CD14-positive monocyte (primary cell): ENCODE data around the gene EXOSC2. TPM values are rescaled to one million over a fixed set of nuclear protein-coding genes. Genes with fewer than 3 reads are reported as not detected.

Experiments used
- DNase-seq, 3 donors: peaks; one replicate each; pipeline ENCODE4 v3.0.0-alpha.2; 2011 to 2022
- H2AFZ ChIP-seq: 2 replicates; pipeline ENCODE4 v1.6.0; 2012; ENCODE audit warnings: mild to moderate bottlenecking, low read depth, low read length, inconsistent platforms; ENCODE audit not compliant: insufficient read depth, poor library complexity, severe bottlenecking
- H3K27ac ChIP-seq, 2 donors: 1 replicate in 1 of 2; 2 replicates in 1 of 2; pipeline ENCODE4 v1.5.1; 2012 to 2013; ENCODE audit warnings: low read length in 2 of 2, control low read depth in 1 of 2, inconsistent platforms in 1 of 2, low read depth in 1 of 2, mild to moderate bottlenecking in 1 of 2
- H3K27me3 ChIP-seq, 2 donors: one replicate each; pipeline versions ENCODE4 v1.6.0 to v1.6.1; 2011 to 2013; ENCODE audit warnings: low read length in 2 of 2; ENCODE audit not compliant: control insufficient read depth in 2 of 2, insufficient read depth in 2 of 2
- H3K36me3 ChIP-seq, 2 donors: replicated peaks in 1 of 2; 1 replicate in 1 of 2; 2 replicates in 1 of 2; pipeline versions ENCODE4 v1.5.1 to v1.6.1; 2012 to 2013; ENCODE audit warnings: low read length in 2 of 2, control low read depth in 1 of 2, inconsistent platforms in 1 of 2, mild to moderate bottlenecking in 1 of 2; ENCODE audit not compliant: insufficient read depth in 2 of 2, control insufficient read depth in 1 of 2
- H3K4me1 ChIP-seq, 2 donors: 1 replicate in 1 of 2; 2 replicates in 1 of 2; pipeline versions ENCODE4 v1.5.1 to v1.6.1; 2012 to 2013; ENCODE audit warnings: low read length in 2 of 2, control low read depth in 1 of 2, inconsistent platforms in 1 of 2, mild to moderate bottlenecking in 1 of 2, moderate library complexity in 1 of 2; ENCODE audit not compliant: insufficient read depth in 2 of 2, control insufficient read depth in 1 of 2
- H3K4me2 ChIP-seq: replicated peaks from 2 replicates; pipeline ENCODE3; 2012; ENCODE audit warnings: low read length, moderate library complexity, mild to moderate bottlenecking; ENCODE audit not compliant: poor library complexity, severe bottlenecking; ENCODE audit errors: extremely low read depth
- H3K4me3 ChIP-seq, 3 experiments: fragments of 200-600 bp in 1 of 3; sonication (generic) in 1 of 3; replicated peaks in 1 of 3; 1 replicate in 2 of 3; 2 replicates in 1 of 3; pipeline ENCODE4 v1.5.1; 2011 to 2013; ENCODE audit warnings: low read length in 3 of 3, mild to moderate bottlenecking in 3 of 3, control low read depth in 2 of 3, low read depth in 2 of 3, inconsistent platforms in 1 of 3, moderate library complexity in 1 of 3
- H3K79me2 ChIP-seq: 2 replicates; pipeline ENCODE4 v1.6.0; 2012; ENCODE audit warnings: mild to moderate bottlenecking, control low read depth, inconsistent platforms, low read length, moderate library complexity; ENCODE audit not compliant: insufficient read depth
- H3K9ac ChIP-seq: 2 replicates; pipeline ENCODE4 v1.6.0; 2017; ENCODE audit warnings: low read length, mild to moderate bottlenecking; ENCODE audit not compliant: insufficient read depth, poor library complexity, severe bottlenecking
- H3K9me3 ChIP-seq, 2 donors: replicated peaks in 1 of 2; 1 replicate in 1 of 2; 2 replicates in 1 of 2; pipeline versions ENCODE4 v1.5.1 to v1.6.1; 2012 to 2013; ENCODE audit warnings: low read length in 2 of 2, control low read depth in 1 of 2; ENCODE audit not compliant: control insufficient read depth in 1 of 2, insufficient read depth in 1 of 2
- H4K20me1 ChIP-seq: 2 replicates; pipeline ENCODE4 v1.6.0; 2012; ENCODE audit warnings: mild to moderate bottlenecking, low read length, control low read depth, moderate library complexity; ENCODE audit not compliant: insufficient read depth
- H3K27ac Mint-ChIP-seq, 7 donors: one replicate each; pipeline ENCODE4 v1.8.0; 2020; ENCODE audit warnings: mild to moderate bottlenecking in 7 of 7, mixed read lengths in 7 of 7, moderate library complexity in 6 of 7, inconsistent platforms in 2 of 7
- H3K27me3 Mint-ChIP-seq, 3 donors: one replicate each; pipeline ENCODE4 v1.8.0; 2021 to 2022; ENCODE audit warnings: low read depth in 3 of 3, mild to moderate bottlenecking in 3 of 3, mixed read lengths in 3 of 3, moderate library complexity in 3 of 3, inconsistent platforms in 1 of 3
- H3K36me3 Mint-ChIP-seq, 2 donors: one replicate each; pipeline ENCODE4 v1.8.0; 2020; ENCODE audit warnings: mixed read lengths in 2 of 2, inconsistent platforms in 1 of 2, mild to moderate bottlenecking in 1 of 2
- H3K4me1 Mint-ChIP-seq: one replicate; pipeline ENCODE4 v1.8.0; 2020; ENCODE audit warnings: mild to moderate bottlenecking, mixed read lengths
- H3K4me3 Mint-ChIP-seq, 2 donors: one replicate each; pipeline ENCODE4 v1.8.0; 2020; ENCODE audit warnings: mild to moderate bottlenecking in 2 of 2, mixed read lengths in 2 of 2, moderate library complexity in 1 of 2
- H3K9me3 Mint-ChIP-seq, 7 donors: one replicate each; pipeline ENCODE4 v1.8.0; 2020 to 2022; ENCODE audit warnings: mixed read lengths in 7 of 7, mild to moderate bottlenecking in 6 of 7, moderate library complexity in 6 of 7, inconsistent platforms in 2 of 7
- CTCF ChIP-seq: fragments of 200-600 bp; IDR thresholded peaks from one replicate; pipeline ENCODE4 v1.8.0; 2022; ENCODE audit warnings: antibody characterized with exemption, mild to moderate bottlenecking
- WGBS: methylation state at CpG from one replicate; pipeline ENCODE4 v1.1.5; 2013; ENCODE audit warnings: missing lambda C conversion rate; ENCODE audit not compliant: insufficient coverage; 5-methylcytosine and 5-hydroxymethylcytosine counted together
- intact Hi-C, 2 donors: fragments of 100-400 bp; cut with micrococcal nuclease; formaldehyde crosslinking; loops; one replicate each; pipeline versions ENCODE4 v1.15.0 to v1.15.1; 2023
- polyA plus RNA-seq, 3 donors: library from polyadenylated mRNA; depleted of rRNA in 1 of 3; unstranded in 2 of 3; stranded (reverse) in 1 of 3; fragments of 300-500 nt in 2 of 3; fragments of >200 nt in 1 of 3; fragmentation: Illumina TruSeq in 2 of 3; gene quantifications; 1 replicate in 2 of 3; 2 replicates in 1 of 3; pipeline ENCODE4 v1.2.3, GENCODE V29; 2012 to 2021

EXOSC2 gene
- polyA plus RNA-seq, 3 donors = 10.2 to 15.8 (median 11.2) TPM

- Mint-ChIP-seq H3K27ac (no peak overlapping the region), H3K4me1 (peaks cover 6% of the 10 kb centered on the region), H3K36me3 (peaks cover 0 to 4% of the 10 kb centered on the region in 2 donors), H3K4me3 (no peak overlapping the region), H3K27me3 (peaks cover 44 to 62% (median 51%) of the 10 kb centered on the region in 3 donors), H3K9me3 (peaks cover 0 to 13% (median 0%) of the 10 kb centered on the region in 7 donors)
- H3K27ac ChIP-seq = no peak overlapping the region
- intact Hi-C loops = no loop called here
- no peak overlapping the region for H3K9ac ChIP-seq
- peaks cover 23 to 36% of the 10 kb centered on the region in 2 donors for H3K27me3 ChIP-seq
- no peaks in the 10 kb centered on the region for H3K79me2 ChIP-seq
- H3K4me2 ChIP-seq = no peak overlapping the region
- TF ChIP-seq CTCF = no peak
- peaks cover 0 to 7% of the 10 kb centered on the region in 2 donors for H3K9me3 ChIP-seq
- no peak for DNase-seq
- 86% methylated on average over 1 of the region's 4 CpGs for WGBS
- H2AFZ ChIP-seq = no peak overlapping the region
- H3K4me1 ChIP-seq = no peaks in the 10 kb centered on the region
- no peaks in the 10 kb centered on the region for H3K36me3 ChIP-seq
- H3K4me3 ChIP-seq = no peak overlapping the region
- no peaks in the 10 kb centered on the region for H4K20me1 ChIP-seq
Observed at GRCh38 chr9:130669965-130670364, 23.6 kb upstream of the EXOSC2 start.

- no peaks in the 10 kb centered on the region for H3K79me2 ChIP-seq
- no peak overlapping the region for H3K9ac ChIP-seq
- intact Hi-C loops = no loop called here
- H4K20me1 ChIP-seq = no peaks in the 10 kb centered on the region
- no peak overlapping the region for H3K27ac Mint-ChIP-seq
- H3K36me3 Mint-ChIP-seq = peaks cover 0 to 2% of the 10 kb centered on the region in 2 donors
- H3K27me3 ChIP-seq = peaks cover 18 to 32% of the 10 kb centered on the region in 2 donors
- peaks cover 3% of the 10 kb centered on the region for H3K4me1 Mint-ChIP-seq
- H3K4me3 Mint-ChIP-seq = no peak overlapping the region
- H3K9me3 ChIP-seq = peaks cover 0 to 7% of the 10 kb centered on the region in 2 donors
- H3K9me3 Mint-ChIP-seq = peaks cover 0 to 10% (median 0%) of the 10 kb centered on the region in 7 donors
- H3K4me3 ChIP-seq = no peak overlapping the region
- H3K36me3 ChIP-seq = no peaks in the 10 kb centered on the region
- no peak for TF ChIP-seq CTCF
- no peak overlapping the region for H3K4me2 ChIP-seq
- no peaks in the 10 kb centered on the region for H3K4me1 ChIP-seq
- H3K27me3 Mint-ChIP-seq = peaks cover 38 to 60% (median 44%) of the 10 kb centered on the region in 3 donors
- no peak overlapping the region for H2AFZ ChIP-seq
- WGBS = 79% methylated on average over 6 of the region's 6 CpGs
- DNase-seq = no peak
- H3K27ac ChIP-seq = no peak overlapping the region
Observed at GRCh38 chr9:130670644-130671043, 22.9 kb upstream of the EXOSC2 start.
